Measurements from ENCODE around the gene SLC5A5. TPM values are rescaled to one million over a fixed set of nuclear protein-coding genes. Genes with fewer than 3 reads are reported as not detected.
A peak's percentile ranks its signal among the peaks of the same experiment; 100 is the strongest.

The SLC5A5 gene
- total RNA-seq, 2 donors from 2014 or later, result not detected

GRCh38 chr19:17837972-17838371 is 33.8 kb upstream of the SLC5A5 start:
- Histone ChIP-seq H3K27ac (no peak overlapping the region), H3K9me3 (no peaks in the 10 kb centered on the region), H3K4me3 (no peak overlapping the region), H3K27me3 (no peaks in the 10 kb centered on the region), H3K9ac (ENCODE audit: low read depth in 2 of 2, low read length in 2 of 2) (no peak overlapping the region), H3K4me1 (no peaks in the 10 kb centered on the region), H3K36me3 (no peaks in the 10 kb centered on the region)
- no peak for DNase-seq
- intact Hi-C loops (cut with DNase I), result no loop called here
- TF ChIP-seq CTCF (IDR thresholded peaks at IDR 0.05), result no peak

GRCh38 chr19:17840019-17840418 is 31.7 kb upstream of the SLC5A5 start:
- Histone ChIP-seq H3K27ac (no peak overlapping the region), H3K9me3 (no peaks in the 10 kb centered on the region), H3K9ac (ENCODE audit: low read depth in 2 of 2, low read length in 2 of 2) (no peak overlapping the region), H3K4me1 (no peaks in the 10 kb centered on the region), H3K4me3 (no peak overlapping the region), H3K27me3 (no peaks in the 10 kb centered on the region), H3K36me3 (no peaks in the 10 kb centered on the region)
- no peak for DNase-seq
- intact Hi-C loops (cut with DNase I), result no loop called here
- no peak for TF ChIP-seq CTCF (IDR thresholded peaks at IDR 0.05)

GRCh38 chr19:17841371-17841809 is 30.4 kb upstream of the SLC5A5 start:
- no peaks in the 10 kb centered on the region for H3K9me3 ChIP-seq
- no peaks in the 10 kb centered on the region for H3K36me3 ChIP-seq
- no peaks in the 10 kb centered on the region for H3K4me1 ChIP-seq
- H3K9ac ChIP-seq (ENCODE audit: low read depth in 2 of 2, low read length in 2 of 2), result no peak overlapping the region
- peak overlapping the region; percentile 0 for H3K4me3 ChIP-seq
- intact Hi-C loops (cut with DNase I), result no loop called here
- DNase-seq, result no peak
- TF ChIP-seq CTCF (IDR thresholded peaks at IDR 0.05), result no peak
- no peak overlapping the region for H3K27ac ChIP-seq
- H3K27me3 ChIP-seq, result no peaks in the 10 kb centered on the region

GRCh38 chr19:17841810-17842662 is 29.7 kb upstream of the SLC5A5 start:
- H3K9me3 ChIP-seq, result no peaks in the 10 kb centered on the region
- intact Hi-C loops (cut with DNase I), result no loop called here
- H3K27ac ChIP-seq, result no peak overlapping the region
- H3K36me3 ChIP-seq, result no peaks in the 10 kb centered on the region
- no peaks in the 10 kb centered on the region for H3K4me1 ChIP-seq
- peak overlapping the region; percentile 15 for H3K4me3 ChIP-seq
- no peaks in the 10 kb centered on the region for H3K27me3 ChIP-seq
- TF ChIP-seq CTCF (IDR thresholded peaks at IDR 0.05), result no peak
- peak; percentile 91 for DNase-seq
- no peak overlapping the region for H3K9ac ChIP-seq (ENCODE audit: low read depth in 2 of 2, low read length in 2 of 2)

GRCh38 chr19:17842663-17843291 is 29.0 kb upstream of the SLC5A5 start:
- no peak for TF ChIP-seq CTCF (IDR thresholded peaks at IDR 0.05)
- intact Hi-C loops (cut with DNase I), result no loop called here
- H3K27me3 ChIP-seq, result no peaks in the 10 kb centered on the region
- H3K9ac ChIP-seq (ENCODE audit: low read depth in 2 of 2, low read length in 2 of 2), result no peak overlapping the region
- no peak for DNase-seq
- H3K9me3 ChIP-seq, result no peaks in the 10 kb centered on the region
- no peak overlapping the region for H3K27ac ChIP-seq
- no peaks in the 10 kb centered on the region for H3K4me1 ChIP-seq
- H3K4me3 ChIP-seq, result peak overlapping the region; percentile 15
- no peaks in the 10 kb centered on the region for H3K36me3 ChIP-seq

Measured in colonic mucosa (tissue), 4 donors.